HepG2 (cell line): ENCODE measurements around the gene RNF213. TPM values are rescaled to one million over a fixed set of nuclear protein-coding genes. Genes with fewer than 3 reads are reported as not detected.

Experiments
- ATAC-seq: fragments of 200-7000 bp; cut with Tn5 transposase; 3 replicates; pipeline ENCODE4 v1.9.1; 2020; ENCODE audit warnings: mild to moderate bottlenecking, moderate library complexity
- BruUV-seq: library from RNA; stranded (reverse); fragments of 400-500 nt; replicated peaks from 2 replicates; lab custom pipeline; 2021; lab: Mats Ljungman, UMichigan
- CTCF ChIA-PET: fragments of 300-600 bp; formaldehyde crosslinking; extraction: SDS; loops from one replicate; lab custom pipeline; 2021; ENCODE audit warnings: low total read pairs, inconsistent platforms, low intra/inter-chr PET ratio; lab: Yijun Ruan, JAX
- POLR2A ChIA-PET: fragments of 350-600 bp; sonication (Branson Sonifier 250); formaldehyde crosslinking; loops from one replicate; lab custom pipeline; 2020; ENCODE audit warnings: antibody characterized with exemption, inconsistent platforms; lab: Yijun Ruan, JAX
- DNase-seq: peaks from one replicate; pipeline ENCODE4 v3.0.0-alpha.2; 2015; ENCODE audit warnings: low spot score
- FAIRE-seq: peaks from 3 replicates; lab custom pipeline; 2011; peaks lifted over from hg19 to GRCh38; lab: Jason Lieb, UNC
- H2AFZ ChIP-seq: one replicate; pipeline ENCODE4 v1.6.1; 2011; ENCODE audit warnings: low read length, inconsistent platforms
- H3K27ac ChIP-seq: fragments of 300-600 bp; 3 replicates; pipeline ENCODE4 v1.8.0; 2011; ENCODE audit warnings: mixed run types, mild to moderate bottlenecking, mixed read lengths, low read length, inconsistent platforms; ENCODE audit not compliant: insufficient read depth; ENCODE audit errors: extremely low read length
- H3K27me3 ChIP-seq, 2 experiments: fragments of 200-600 bp in 1 of 2; 2 replicates in 1 of 2; 3 replicates in 1 of 2; pipeline versions ENCODE4 v1.6.0 to v1.8.0; 2011; ENCODE audit warnings: low read length in 2 of 2, mild to moderate bottlenecking in 2 of 2, moderate library complexity in 2 of 2, inconsistent platforms in 1 of 2; ENCODE audit not compliant: insufficient read depth in 2 of 2, control insufficient read depth in 1 of 2
- H3K36me3 ChIP-seq, 2 experiments: fragments of 200-600 bp in 1 of 2; replicated peaks in 1 of 2; 2 replicates in 1 of 2; 3 replicates in 1 of 2; pipeline versions ENCODE4 v1.5.1 to v1.8.0; 2011; ENCODE audit warnings: low read length in 2 of 2, inconsistent platforms in 1 of 2; ENCODE audit not compliant: insufficient read depth in 2 of 2, control insufficient read depth in 1 of 2
- H3K4me1 ChIP-seq: 2 replicates; pipeline ENCODE4 v1.5.1; 2012; ENCODE audit warnings: low read length, inconsistent platforms; ENCODE audit not compliant: insufficient read depth
- H3K4me2 ChIP-seq: 2 replicates; pipeline ENCODE4 v1.6.0; 2011; ENCODE audit warnings: low read depth, low read length, inconsistent platforms
- H3K4me3 ChIP-seq, 3 experiments: fragments of 200-600 bp in 1 of 3; sonication (generic), shearing (Covaris generic) in 1 of 3; replicated peaks in 1 of 3; 2 replicates each; pipeline ENCODE4 v1.5.1; 2011 to 2016; ENCODE audit warnings: low read length in 3 of 3, inconsistent platforms in 2 of 3, low read depth in 2 of 3, mild to moderate bottlenecking in 2 of 3, control low read depth in 1 of 3, mixed read lengths in 1 of 3; ENCODE audit not compliant: insufficient read depth in 1 of 3
- H3K79me2 ChIP-seq: one replicate; pipeline ENCODE4 v1.6.1; 2011; ENCODE audit warnings: low read length, inconsistent platforms; ENCODE audit not compliant: insufficient read depth
- H3K9ac ChIP-seq: 2 replicates; pipeline ENCODE4 v1.6.0; 2011; ENCODE audit warnings: mild to moderate bottlenecking, low read depth, low read length, inconsistent platforms; ENCODE audit not compliant: insufficient read depth
- H3K9me3 ChIP-seq: 2 replicates; pipeline ENCODE4 v1.5.1; 2012; ENCODE audit warnings: mild to moderate bottlenecking, low read length
- H4K20me1 ChIP-seq: 2 replicates; pipeline ENCODE4 v1.6.0; 2011; ENCODE audit warnings: inconsistent platforms, mild to moderate bottlenecking, low read length, moderate library complexity; ENCODE audit not compliant: insufficient read depth
- AGO1 ChIP-seq: fragments of 200-400 bp; formaldehyde crosslinking; IDR thresholded peaks from 2 replicates; pipeline ENCODE4 v1.6.1; 2017; ENCODE audit warnings: mild to moderate bottlenecking, low read depth, low read length, moderate library complexity; ENCODE audit not compliant: poor library complexity, severe bottlenecking
- ATM ChIP-seq: fragments of 450-650 bp; IDR thresholded peaks from 2 replicates; pipeline ENCODE4 v1.7.1; 2017; ENCODE audit warnings: mild to moderate bottlenecking, borderline replicate concordance
- ELK4 ChIP-seq: sonication (generic); formaldehyde crosslinking; IDR thresholded peaks from 2 replicates; pipeline ENCODE4 v1.9.0; 2021; ENCODE audit warnings: missing genetic modification reagents, borderline replicate concordance
- IKZF5 ChIP-seq: IDR thresholded peaks from 2 replicates; pipeline ENCODE4 v1.6.1; 2018; ENCODE audit warnings: missing genetic modification reagents, mild to moderate bottlenecking, missing compliant biosample characterization
- KMT2A ChIP-seq: sonication (generic); formaldehyde crosslinking; IDR thresholded peaks from 2 replicates; pipeline ENCODE4 v1.4.0; 2020; ENCODE audit warnings: missing genetic modification reagents
- MXI1 ChIP-seq: IDR thresholded peaks from 3 replicates; pipeline ENCODE4 v1.6.1; 2012; ENCODE audit warnings: low read depth, low read length, inconsistent platforms, borderline replicate concordance
- NCOA5 ChIP-seq: sonication (generic); formaldehyde crosslinking; IDR thresholded peaks from 2 replicates; pipeline ENCODE4 v1.4.0; 2020; ENCODE audit warnings: missing genetic modification reagents
- NFATC3 ChIP-seq: sonication (generic); formaldehyde crosslinking; IDR thresholded peaks from 2 replicates; pipeline ENCODE4 v1.5.1; 2020; ENCODE audit warnings: mild to moderate bottlenecking, missing genetic modification reagents
- NR2F2 ChIP-seq: IDR thresholded peaks from 2 replicates; pipeline ENCODE4 v1.6.1; 2012; ENCODE audit warnings: low read depth, inconsistent platforms, borderline replicate concordance
- PHF8 ChIP-seq: sonication (generic); formaldehyde crosslinking; IDR thresholded peaks from 2 replicates; pipeline ENCODE4 v1.5.0; 2020; ENCODE audit warnings: missing genetic modification reagents
- RAD21 ChIP-seq: fragments of 450-650 bp; formaldehyde crosslinking; IDR thresholded peaks from 2 replicates; pipeline ENCODE4 v1.5.0; 2020; ENCODE audit warnings: mild to moderate bottlenecking
- SRSF4 ChIP-seq: fragments of 200-400 bp; formaldehyde crosslinking; IDR thresholded peaks from one replicate; pipeline ENCODE4 v1.6.1; 2018; ENCODE audit warnings: mild to moderate bottlenecking, low read depth, low read length, moderate library complexity; ENCODE audit not compliant: poor library complexity, severe bottlenecking
- TGIF2 ChIP-seq: IDR thresholded peaks from 2 replicates; pipeline ENCODE4 v1.6.1; 2016; ENCODE audit warnings: control low read depth, missing compliant biosample characterization
- THAP11 ChIP-seq: IDR thresholded peaks from 2 replicates; pipeline ENCODE4 v1.6.1; 2016; ENCODE audit warnings: missing biosample characterization, missing genetic modification reagents
- ZBTB38 ChIP-seq: sonication (generic); formaldehyde crosslinking; IDR thresholded peaks from 2 replicates; pipeline ENCODE4 v1.5.1; 2020; ENCODE audit warnings: mild to moderate bottlenecking, missing genetic modification reagents
- ZNF3 ChIP-seq: IDR thresholded peaks from 2 replicates; pipeline ENCODE4 v1.7.0; 2017; ENCODE audit warnings: inconsistent platforms
- ZNF589 ChIP-seq: sonication (generic); formaldehyde crosslinking; conservative IDR thresholded peaks from 2 replicates; pipeline ENCODE4 v1.8.0; 2022; ENCODE audit warnings: mild to moderate bottlenecking, moderate library complexity, missing genetic modification reagents
- ZNF629 ChIP-seq: sonication (generic); formaldehyde crosslinking; conservative IDR thresholded peaks from 2 replicates; pipeline ENCODE4 v1.5.0; 2020; ENCODE audit warnings: missing genetic modification reagents
- ZNF775 ChIP-seq: sonication (generic); formaldehyde crosslinking; IDR thresholded peaks from 2 replicates; pipeline ENCODE4 v1.4.0; 2020; ENCODE audit warnings: missing genetic modification reagents, mild to moderate bottlenecking, moderate library complexity, borderline replicate concordance
- ZNF850 ChIP-seq: sonication (generic); formaldehyde crosslinking; conservative IDR thresholded peaks from 2 replicates; pipeline ENCODE4 v1.9.0; 2021; ENCODE audit warnings: mild to moderate bottlenecking, missing genetic modification reagents
- WGBS: methylation state at CpG from one replicate; pipeline ENCODE4 v1.1.6; 2017; ENCODE audit warnings: low lambda C conversion rate; 5-methylcytosine and 5-hydroxymethylcytosine counted together
- in situ Hi-C: cut with HindIII; loops from 2 replicates; pipeline ENCODE4 v1.10.0; 2017; ENCODE audit warnings: low pct_unique_long_range_greater_than_20kb; ENCODE audit not compliant: extremely low pct_ligation_motif_present
- intact Hi-C: fragments of 100-400 bp; cut with micrococcal nuclease; formaldehyde crosslinking; loops from one replicate; pipeline ENCODE4 v1.10.0; 2022; ENCODE audit not compliant: unreplicated experiment
- polyA plus RNA-seq, 8 experiments: library from polyadenylated mRNA; depleted of rRNA in 3 of 8; stranded (reverse) in 7 of 8; unstranded in 1 of 8; fragments of >200 nt; fragmentation: Illumina TruSeq in 4 of 8; extraction: Trizol in 4 of 8; gene quantifications; 2 replicates each; pipeline versions ENCODE4 v1.2.1 to v1.2.3, GENCODE V29; 2011 to 2016; ENCODE audit warnings: low read depth in 4 of 8, missing spikeins in 1 of 8, mixed read lengths in 1 of 8; ENCODE audit not compliant: insufficient read depth in 1 of 8
- total RNA-seq, 5 experiments: library from RNA; depleted of rRNA; stranded (reverse); fragments of >200 nt; fragmentation: Illumina TruSeq; extraction: Trizol; gene quantifications; 2 replicates each; pipeline ENCODE4 v1.2.3, GENCODE V29; 2016; ENCODE audit warnings: low read depth in 1 of 5
- TF ChIP-seq, protein P1 (sequence below): sonication (generic); formaldehyde crosslinking; IDR thresholded peaks from 2 replicates; pipeline ENCODE4 v1.9.0; 2021; ENCODE audit warnings: missing genetic modification reagents, borderline replicate concordance

RNF213 gene
- total and polyA plus RNA-seq, 2 of the 13 experiments (the other 11 are each of a cell fraction or from before 2014, with no cell fraction given) = 38.6 to 38.7 TPM

DNA sequence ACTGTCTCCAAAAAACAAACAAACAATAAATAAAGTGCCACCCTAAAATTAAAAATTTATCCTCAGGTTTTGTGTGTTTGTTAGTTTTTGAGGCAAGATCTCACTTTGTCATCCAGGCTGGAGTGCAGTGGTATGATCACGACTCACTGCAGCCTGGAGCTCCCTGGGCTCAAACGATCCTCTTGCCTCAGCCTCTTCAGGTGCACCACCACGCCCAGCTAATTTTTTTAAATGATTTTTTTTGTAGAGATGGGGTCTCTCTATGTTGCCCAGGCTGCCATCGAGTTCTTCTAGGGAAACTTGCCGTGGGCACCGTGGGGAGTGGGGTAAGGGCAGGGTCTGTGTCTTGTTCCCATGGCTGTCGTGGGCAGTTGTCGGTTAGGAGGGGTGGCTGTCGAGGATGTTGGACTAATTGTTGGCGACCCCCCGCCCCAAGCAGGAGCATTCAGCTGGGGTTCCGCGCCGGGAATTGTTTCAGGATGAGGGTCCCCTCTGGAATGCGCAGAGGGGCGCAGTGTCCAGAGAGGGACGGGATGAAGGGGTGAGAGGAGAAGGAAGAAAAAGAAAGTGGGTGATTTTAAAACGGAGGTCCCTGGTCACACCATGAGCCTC is 1.1 kb upstream of the RNF213 start:
- H3K4me3 ChIP-seq = peak overlapping the region; percentile 52 to 76 (median 54)
- ATAC-seq (no peak), DNase-seq (no peak), FAIRE-seq (no peak)
- H3K4me1 ChIP-seq = peaks cover 50% of the 10 kb centered on the region
- CTCF ChIA-PET = no interaction called here
- no peaks in the 10 kb centered on the region for H4K20me1 ChIP-seq
- intact Hi-C loops (no loop called here), in situ Hi-C loops (loop anchor here (5.0 kb wide), 1 partner anchor 112 kb away; the partner anchor contains the start of gene EIF4A3)
- peak overlapping the region; percentile 89 for H3K4me2 ChIP-seq
- no peaks in the 10 kb centered on the region for H3K36me3 ChIP-seq
- H2AFZ ChIP-seq = no peak overlapping the region
- WGBS = 73% methylated on average over 18 of the region's 18 CpGs
- TSS peak; percentile 93 for BruUV-seq
- H3K27me3 ChIP-seq = no peaks in the 10 kb centered on the region; a peak in 1 of 5 replicates
- peaks cover 4% of the 10 kb centered on the region for H3K79me2 ChIP-seq
- peak overlapping the region; percentile 60 for H3K27ac ChIP-seq
- POLR2A ChIA-PET = interaction anchor here (0.9 kb wide), 1 partner anchor 16 kb away, joined by 3 read pairs; no protein-coding TSS in a partner anchor
- H3K9ac ChIP-seq = peak overlapping the region; percentile 67
- no peaks in the 10 kb centered on the region for H3K9me3 ChIP-seq
- no peak for TF ChIP-seq ZNF3
- TF ChIP-seq ZNF850 (CRISPR knock-in tag) = no peak
- no peak for TF ChIP-seq NR2F2
- TF ChIP-seq SRSF4 = no peak
- no peak for TF ChIP-seq AGO1
- 0 out of 2 replicates have a peak, but pooled peaks have one; percentile 19 for TF ChIP-seq ZNF629 (CRISPR knock-in tag)
- TF ChIP-seq IKZF5 = peak; percentile 17; the same call in 1 of the 2 replicates
- no peak for TF ChIP-seq KMT2A (CRISPR knock-in tag)
- TF ChIP-seq THAP11 (CRISPR knock-in tag) = no peak
- peak; percentile 59; the same call in 1 of the 2 replicates for TF ChIP-seq ZBTB38 (CRISPR knock-in tag)
- TF ChIP-seq, protein P1, sequence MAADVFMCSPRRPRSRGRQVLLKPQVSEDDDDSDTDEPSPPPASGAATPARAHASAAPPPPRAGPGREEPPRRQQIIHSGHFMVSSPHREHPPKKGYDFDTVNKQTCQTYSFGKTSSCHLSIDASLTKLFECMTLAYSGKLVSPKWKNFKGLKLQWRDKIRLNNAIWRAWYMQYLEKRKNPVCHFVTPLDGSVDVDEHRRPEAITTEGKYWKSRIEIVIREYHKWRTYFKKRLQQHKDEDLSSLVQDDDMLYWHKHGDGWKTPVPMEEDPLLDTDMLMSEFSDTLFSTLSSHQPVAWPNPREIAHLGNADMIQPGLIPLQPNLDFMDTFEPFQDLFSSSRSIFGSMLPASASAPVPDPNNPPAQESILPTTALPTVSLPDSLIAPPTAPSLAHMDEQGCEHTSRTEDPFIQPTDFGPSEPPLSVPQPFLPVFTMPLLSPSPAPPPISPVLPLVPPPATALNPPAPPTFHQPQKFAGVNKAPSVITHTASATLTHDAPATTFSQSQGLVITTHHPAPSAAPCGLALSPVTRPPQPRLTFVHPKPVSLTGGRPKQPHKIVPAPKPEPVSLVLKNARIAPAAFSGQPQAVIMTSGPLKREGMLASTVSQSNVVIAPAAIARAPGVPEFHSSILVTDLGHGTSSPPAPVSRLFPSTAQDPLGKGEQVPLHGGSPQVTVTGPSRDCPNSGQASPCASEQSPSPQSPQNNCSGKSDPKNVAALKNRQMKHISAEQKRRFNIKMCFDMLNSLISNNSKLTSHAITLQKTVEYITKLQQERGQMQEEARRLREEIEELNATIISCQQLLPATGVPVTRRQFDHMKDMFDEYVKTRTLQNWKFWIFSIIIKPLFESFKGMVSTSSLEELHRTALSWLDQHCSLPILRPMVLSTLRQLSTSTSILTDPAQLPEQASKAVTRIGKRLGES (CRISPR knock-in tag) = no peak
- TF ChIP-seq NFATC3 (CRISPR knock-in tag) = 0 out of 2 replicates have a peak, but pooled peaks have one; percentile 58
- no peak for TF ChIP-seq RAD21
- TF ChIP-seq NCOA5 (CRISPR knock-in tag) = no peak
- TF ChIP-seq TGIF2 (CRISPR knock-in tag) = peak; percentile 25; the same call in 1 of the 2 replicates
- TF ChIP-seq ATM = no peak
- no peak for TF ChIP-seq ZNF589 (CRISPR knock-in tag)
- no peak for TF ChIP-seq PHF8
- no peak for TF ChIP-seq ELK4 (CRISPR knock-in tag)
- no peak for TF ChIP-seq MXI1
- TF ChIP-seq ZNF775 (CRISPR knock-in tag) = no peak
